ENCODE data around the gene RHOV.

GRCh38 chr15:40846841-40847222 is 27.2 kb downstream of the RHOV start:
- TF ChIP-seq NFE2L2 (conservative IDR thresholded peaks at IDR 0.05; ENCODE audit: low read length) (no peak), CTCF (IDR thresholded peaks at IDR 0.05) (no peak), RAD21 (conservative IDR thresholded peaks at IDR 0.05 in 1 of 2, IDR thresholded peaks at IDR 0.05 in 1 of 2) (no peak), CHD2 (IDR thresholded peaks at IDR 0.05; ENCODE audit: low read length, partially characterized antibody) (no peak), EP300 (IDR thresholded peaks at IDR 0.05) (no peak), ZSCAN20 (CRISPR knock-in tag; IDR thresholded peaks at IDR 0.05) (no peak), PBX3 (IDR thresholded peaks at IDR 0.05) (no peak), POLR2A (IDR thresholded peaks at IDR 0.05; ENCODE audit: low read length) (no peak), HOXA7 (CRISPR knock-in tag; IDR thresholded peaks at IDR 0.05) (no peak), HMGXB4 (CRISPR knock-in tag; IDR thresholded peaks at IDR 0.05; ENCODE audit: borderline replicate concordance) (no peak), TFCP2L1 (CRISPR knock-in tag; IDR thresholded peaks at IDR 0.05) (no peak), HDAC2 (IDR thresholded peaks at IDR 0.05) (no peak), MAX (IDR thresholded peaks at IDR 0.05) (no peak)

Measured in A549 (cell line).